Neural progenitor cell (in vitro differentiated cells): ENCODE measurements around the gene PTPRN2. TPM values are rescaled to one million over a fixed set of nuclear protein-coding genes. Genes with fewer than 3 reads are reported as not detected.

Experiments
- DNase-seq: peaks from one replicate; pipeline ENCODE4 v3.0.0-alpha.2; 2016; ENCODE audit warnings: low spot score
- H2AFZ ChIP-seq: fragments of 200-600 bp; sonication (generic); replicated peaks from 2 replicates; pipeline ENCODE4 v1.6.1; 2016; ENCODE audit warnings: antibody characterized with exemption
- H3F3A ChIP-seq: fragments of 200-600 bp; sonication (generic); 2 replicates; pipeline ENCODE4 v1.6.1; 2016; ENCODE audit warnings: antibody characterized with exemption, low read depth
- H3K27ac ChIP-seq: fragments of 200-600 bp; sonication (generic); 2 replicates; pipeline ENCODE4 v1.5.1; 2016; ENCODE audit warnings: mild to moderate bottlenecking
- H3K27me3 ChIP-seq: fragments of 200-600 bp; sonication (generic); 2 replicates; pipeline ENCODE4 v1.6.1; 2016; ENCODE audit warnings: mild to moderate bottlenecking, moderate library complexity
- H3K36me3 ChIP-seq: fragments of 200-600 bp; sonication (generic); 2 replicates; pipeline ENCODE4 v1.5.1; 2016
- H3K4me1 ChIP-seq: fragments of 200-600 bp; sonication (generic); 2 replicates; pipeline ENCODE4 v1.6.1; 2016; ENCODE audit warnings: mixed run types
- H3K4me2 ChIP-seq: fragments of 200-600 bp; sonication (generic); 2 replicates; pipeline ENCODE4 v1.6.1; 2016
- H3K4me3 ChIP-seq: fragments of 200-600 bp; sonication (generic); 2 replicates; pipeline ENCODE4 v1.5.1; 2016
- H3K79me2 ChIP-seq: fragments of 200-600 bp; sonication (generic); 2 replicates; pipeline ENCODE4 v1.6.1; 2016; ENCODE audit warnings: low read depth
- H3K9ac ChIP-seq: fragments of 200-600 bp; sonication (generic); 2 replicates; pipeline ENCODE4 v1.6.1; 2016
- H3K9me3 ChIP-seq: fragments of 200-600 bp; sonication (generic); 2 replicates; pipeline ENCODE4 v1.5.1; 2016; ENCODE audit warnings: low read depth
- H4K20me1 ChIP-seq: fragments of 200-600 bp; sonication (generic); 2 replicates; pipeline ENCODE4 v1.6.1; 2016; ENCODE audit warnings: low read depth
- H3K27ac Mint-ChIP-seq: 3 replicates; pipeline ENCODE4 v1.8.0; 2021; ENCODE audit warnings: mixed read lengths
- H3K27me3 Mint-ChIP-seq: 2 replicates; pipeline ENCODE4 v1.8.0; 2022; ENCODE audit warnings: low read depth, mild to moderate bottlenecking, inconsistent platforms, moderate library complexity, mixed read lengths; ENCODE audit not compliant: insufficient read depth
- H3K36me3 Mint-ChIP-seq: 3 replicates; pipeline ENCODE4 v1.8.0; 2021; ENCODE audit warnings: mixed read lengths
- H3K4me1 Mint-ChIP-seq: 3 replicates; pipeline ENCODE4 v1.8.0; 2021; ENCODE audit warnings: mixed read lengths
- H3K4me3 Mint-ChIP-seq: 3 replicates; pipeline ENCODE4 v1.8.0; 2021; ENCODE audit warnings: mild to moderate bottlenecking, moderate library complexity, mixed read lengths
- H3K9me3 Mint-ChIP-seq: 3 replicates; pipeline ENCODE4 v1.8.0; 2020; ENCODE audit warnings: mixed read lengths
- CTCF ChIP-seq: fragments of 200-600 bp; sonication (generic); IDR thresholded peaks from 2 replicates; pipeline ENCODE4 v1.5.1; 2017; ENCODE audit warnings: antibody characterized with exemption, mild to moderate bottlenecking
- EZH2 ChIP-seq: fragments of 200-600 bp; sonication (generic); IDR thresholded peaks from 2 replicates; pipeline ENCODE4 v1.6.1; 2017; ENCODE audit warnings: antibody characterized with exemption, mild to moderate bottlenecking, moderate library complexity
- EZH2phosphoT487 ChIP-seq: fragments of 200-600 bp; sonication (generic); IDR thresholded peaks from 2 replicates; pipeline ENCODE4 v1.6.1; 2017; ENCODE audit warnings: antibody characterized with exemption
- total RNA-seq: library from RNA; depleted of rRNA; stranded (reverse); fragments of >200 nt; gene quantifications from 2 replicates; pipeline ENCODE4 v1.2.3, GENCODE V29; 2015; ENCODE audit warnings: low replicate concordance

The PTPRN2 gene
- total RNA-seq, 1 donor from 2014 or later, result 3.0 TPM

- no peak overlapping the region for H3K4me3 Mint-ChIP-seq
- H3K36me3 Mint-ChIP-seq, result peaks cover 58% of the 10 kb centered on the region
- H3K36me3 ChIP-seq, result no peaks in the 10 kb centered on the region
- no peak overlapping the region for H3K4me3 ChIP-seq
- no peak overlapping the region for H3K27ac ChIP-seq
- no peaks in the 10 kb centered on the region for H3F3A ChIP-seq
- no peak overlapping the region for H3K4me2 ChIP-seq
- H3K27ac Mint-ChIP-seq, result no peak overlapping the region
- H3K79me2 ChIP-seq, result no peaks in the 10 kb centered on the region
- H3K4me1 Mint-ChIP-seq, result peaks cover 7% of the 10 kb centered on the region
- no peak overlapping the region for H3K9ac ChIP-seq
- TF ChIP-seq CTCF (no peak), EZH2 (no peak), EZH2phosphoT487 (no peak)
- H3K9me3 Mint-ChIP-seq, result no peaks in the 10 kb centered on the region
- no peak overlapping the region for H2AFZ ChIP-seq
- H3K4me1 ChIP-seq, result no peaks in the 10 kb centered on the region
- H3K27me3 Mint-ChIP-seq, result peaks cover 2% of the 10 kb centered on the region
- H3K27me3 ChIP-seq, result no peaks in the 10 kb centered on the region
- no peaks in the 10 kb centered on the region for H4K20me1 ChIP-seq
- DNase-seq, result no peak
- H3K9me3 ChIP-seq, result no peaks in the 10 kb centered on the region
These were observed 966.4 kb downstream of the PTPRN2 start for GRCh38 chr7:157621131-157621681.

GRCh38 chr7:157620616-157621015 lies 967.0 kb downstream of the PTPRN2 start:
- H3K36me3 ChIP-seq, result no peaks in the 10 kb centered on the region
- H3K36me3 Mint-ChIP-seq, result peaks cover 59% of the 10 kb centered on the region
- no peak overlapping the region for H2AFZ ChIP-seq
- TF ChIP-seq EZH2 (no peak), CTCF (no peak), EZH2phosphoT487 (no peak)
- no peak for DNase-seq
- no peak overlapping the region for H3K9ac ChIP-seq
- H3K27me3 Mint-ChIP-seq, result peaks cover 2% of the 10 kb centered on the region
- H3K4me1 ChIP-seq, result no peaks in the 10 kb centered on the region
- peak overlapping the region; percentile 59 for H3K27ac Mint-ChIP-seq
- no peak overlapping the region for H3K27ac ChIP-seq
- no peaks in the 10 kb centered on the region for H3K79me2 ChIP-seq
- H3K27me3 ChIP-seq, result no peaks in the 10 kb centered on the region
- no peak overlapping the region for H3K4me3 ChIP-seq
- no peaks in the 10 kb centered on the region for H4K20me1 ChIP-seq
- no peaks in the 10 kb centered on the region for H3K9me3 ChIP-seq
- H3K4me2 ChIP-seq, result no peak overlapping the region
- H3F3A ChIP-seq, result no peaks in the 10 kb centered on the region
- peaks cover 7% of the 10 kb centered on the region for H3K4me1 Mint-ChIP-seq
- no peak overlapping the region for H3K4me3 Mint-ChIP-seq
- H3K9me3 Mint-ChIP-seq, result no peaks in the 10 kb centered on the region

- Histone ChIP-seq H4K20me1 (no peaks in the 10 kb centered on the region), H3K79me2 (no peaks in the 10 kb centered on the region), H3K27ac (no peak overlapping the region), H3K4me3 (no peak overlapping the region), H3K9me3 (no peaks in the 10 kb centered on the region), H3K4me2 (no peak overlapping the region), H3K36me3 (no peaks in the 10 kb centered on the region), H3K27me3 (no peaks in the 10 kb centered on the region), H3F3A (no peaks in the 10 kb centered on the region), H3K4me1 (no peaks in the 10 kb centered on the region), H3K9ac (no peak overlapping the region), H2AFZ (no peak overlapping the region)
- H3K4me3 Mint-ChIP-seq, result no peak overlapping the region
- peak overlapping the region; percentile 59 for H3K27ac Mint-ChIP-seq
- H3K9me3 Mint-ChIP-seq, result no peaks in the 10 kb centered on the region
- H3K27me3 Mint-ChIP-seq, result peaks cover 2% of the 10 kb centered on the region
- no peak for DNase-seq
- peaks cover 7% of the 10 kb centered on the region for H3K4me1 Mint-ChIP-seq
- peaks cover 58% of the 10 kb centered on the region for H3K36me3 Mint-ChIP-seq
- TF ChIP-seq EZH2, result no peak
- TF ChIP-seq EZH2phosphoT487, result no peak
- no peak for TF ChIP-seq CTCF
These were observed 967.7 kb downstream of the PTPRN2 start for GRCh38 chr7:157619753-157620525.
